Measurements from ENCODE around the gene CFAP92.
"Not testable (repeated sequence)": the region's sequence is repeated elsewhere in the genome, so short reads cannot be mapped to it uniquely, and the experiment has no call there.

CFAP92 gene

DNA sequence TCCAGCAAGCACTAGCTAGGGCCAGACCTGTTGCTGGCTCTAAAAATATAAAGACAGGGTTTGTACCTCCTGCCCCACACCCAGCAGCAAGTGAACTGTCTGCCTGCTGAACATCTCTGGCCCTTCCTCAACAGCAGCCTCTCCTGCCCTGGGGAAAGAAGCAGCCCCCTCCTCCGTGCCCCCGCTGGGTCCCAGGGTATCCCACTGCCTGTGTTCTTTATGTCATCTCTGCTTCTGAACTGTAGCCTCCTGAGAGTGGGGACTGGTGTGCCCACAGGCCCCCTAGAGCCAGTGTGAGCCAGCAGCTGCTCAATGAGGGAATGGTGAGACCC is 60.0 kb downstream of the CFAP92 start:
- Histone ChIP-seq H3K23ac (ENCODE audit: low read length) (no peak overlapping the region), H2AK5ac (ENCODE audit: low read length) (no peak overlapping the region), H3K4ac (ENCODE audit: low read depth, low read length) (no peak overlapping the region), H4K5ac (ENCODE audit: low read length) (no peak overlapping the region), H3K4me3 (ENCODE audit: low read length) (no peak overlapping the region), H2BK120ac (ENCODE audit: low read depth, low read length) (no peak overlapping the region), H3K79me1 (ENCODE audit: low read length) (no peaks in the 10 kb centered on the region), H3K18ac (ENCODE audit: low read length) (no peak overlapping the region), H3K4me2 (ENCODE audit: low read length) (no peak overlapping the region), H3K27ac (ENCODE audit: low read depth, low read length) (no peak overlapping the region), H3K27me3 (ENCODE audit: insufficient read depth, low read length, poor library complexity) (no peaks in the 10 kb centered on the region), H2BK15ac (replicated peaks; ENCODE audit: low read depth) (no peak overlapping the region), H3K79me2 (ENCODE audit: control insufficient read depth, insufficient read depth, low read length) (no peaks in the 10 kb centered on the region), H3K56ac (ENCODE audit: low read length) (no peak overlapping the region), H3K9ac (ENCODE audit: low read length) (no peak overlapping the region), H3K4me1 (ENCODE audit: control insufficient read depth, low read depth, low read length) (no peaks in the 10 kb centered on the region), H4K8ac (ENCODE audit: low read depth, low read length) (no peak overlapping the region), H3K36me3 (ENCODE audit: control insufficient read depth, insufficient read depth, low read length) (no peaks in the 10 kb centered on the region), H2BK5ac (ENCODE audit: low read length) (no peak overlapping the region)
- WGBS (ENCODE audit: extremely low coverage, insufficient coverage, low lambda C conversion rate) = no CpG with 5 or more reads among the region's 2 CpGs
- DNase-seq = no peak

DNA sequence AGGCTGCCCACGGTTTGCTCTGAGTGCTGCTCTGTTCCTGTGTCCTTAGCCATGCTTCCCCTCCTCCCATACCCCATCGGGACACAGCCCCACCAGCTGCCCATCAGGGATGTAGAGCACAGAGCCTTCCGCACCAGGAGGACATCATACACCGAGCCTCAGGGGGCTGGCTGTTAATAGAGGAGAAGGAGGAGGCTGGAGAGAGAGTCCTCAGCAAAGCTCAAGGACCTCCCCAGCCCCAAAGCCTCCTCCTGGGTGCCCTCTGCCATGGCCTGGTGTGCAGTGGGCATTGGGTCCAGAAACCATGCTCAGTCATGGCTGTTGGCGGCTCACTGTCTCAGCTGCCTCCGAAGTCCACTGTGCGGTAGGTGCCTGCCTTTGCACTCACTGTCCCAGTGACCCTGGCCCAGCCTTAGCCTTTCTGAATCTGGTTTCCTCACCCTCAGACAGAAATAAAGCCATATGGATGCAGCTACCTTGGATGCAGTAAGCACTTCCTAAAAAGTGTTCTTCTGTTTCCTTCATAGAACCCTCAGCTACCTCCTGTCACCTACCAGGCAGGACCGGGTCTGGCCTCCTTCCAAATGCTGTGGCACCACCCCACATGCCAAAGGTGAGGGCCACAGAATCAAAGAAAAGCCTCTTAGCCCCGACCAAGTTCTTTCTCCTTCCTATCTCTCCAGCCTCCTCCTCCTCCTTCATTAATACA is 60.5 kb downstream of the CFAP92 start:
- DNase-seq = no peak
- no CpG with 5 or more reads among the region's 9 CpGs for WGBS (ENCODE audit: extremely low coverage, insufficient coverage, low lambda C conversion rate)
- H3K4me3 ChIP-seq (ENCODE audit: low read length) = no peak overlapping the region

DNA sequence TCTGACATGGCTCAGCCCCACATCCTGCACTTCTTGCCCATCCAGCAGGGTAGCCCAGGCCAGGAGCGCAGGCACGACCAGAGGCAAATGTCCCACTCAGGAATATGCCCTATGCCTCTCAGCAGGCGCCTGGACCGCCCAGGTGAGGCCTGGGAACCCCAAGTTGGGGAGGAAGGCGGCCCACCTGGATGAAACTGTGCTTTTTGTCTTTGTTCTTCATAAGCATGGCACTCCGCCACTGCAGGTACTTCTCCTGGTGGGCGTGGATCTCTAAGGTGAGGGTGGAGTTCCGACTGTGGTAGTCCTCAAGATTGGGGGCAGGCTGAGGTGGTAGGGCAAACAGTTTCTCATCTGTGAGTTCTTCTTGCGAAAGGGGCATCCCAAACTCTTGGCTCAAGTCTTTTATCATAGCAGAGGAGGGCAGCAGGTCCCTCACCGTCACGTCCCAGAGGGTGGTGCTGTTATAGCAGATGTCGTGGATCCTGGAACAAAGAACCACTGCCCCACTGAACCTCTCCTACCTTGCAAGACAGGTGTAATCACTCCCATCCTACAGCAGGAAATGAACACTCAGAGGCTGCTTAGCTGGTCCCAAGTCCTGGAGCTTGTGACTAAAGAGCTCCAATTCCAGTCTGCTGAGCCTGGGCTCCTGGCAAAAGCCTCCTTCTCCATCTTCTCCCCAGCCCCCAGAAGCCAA is 61.2 kb downstream of the CFAP92 start:
- H2BK5ac ChIP-seq (ENCODE audit: low read length) = no peak overlapping the region
- H2BK120ac ChIP-seq (ENCODE audit: low read depth, low read length) = no peak overlapping the region
- no peak overlapping the region for H3K18ac ChIP-seq (ENCODE audit: low read length)
- no peaks in the 10 kb centered on the region for H3K79me2 ChIP-seq (ENCODE audit: control insufficient read depth, insufficient read depth, low read length)
- no peak overlapping the region for H3K4me3 ChIP-seq (ENCODE audit: low read length)
- H2AK5ac ChIP-seq (ENCODE audit: low read length) = no peak overlapping the region
- no peak overlapping the region for H4K5ac ChIP-seq (ENCODE audit: low read length)
- no peak overlapping the region for H3K4me2 ChIP-seq (ENCODE audit: low read length)
- no peak overlapping the region for H4K8ac ChIP-seq (ENCODE audit: low read depth, low read length)
- H3K23ac ChIP-seq (ENCODE audit: low read length) = no peak overlapping the region
- H3K56ac ChIP-seq (ENCODE audit: low read length) = no peak overlapping the region
- no CpG with 5 or more reads among the region's 12 CpGs for WGBS (ENCODE audit: extremely low coverage, insufficient coverage, low lambda C conversion rate)
- no peaks in the 10 kb centered on the region for H3K79me1 ChIP-seq (ENCODE audit: low read length)
- H3K36me3 ChIP-seq (ENCODE audit: control insufficient read depth, insufficient read depth, low read length) = no peaks in the 10 kb centered on the region
- H3K9ac ChIP-seq (ENCODE audit: low read length) = no peak overlapping the region
- H3K4ac ChIP-seq (ENCODE audit: low read depth, low read length) = no peak overlapping the region
- H2BK15ac ChIP-seq (replicated peaks; ENCODE audit: low read depth) = no peak overlapping the region
- H3K27ac ChIP-seq (ENCODE audit: low read depth, low read length) = no peak overlapping the region
- no peak for DNase-seq
- H3K4me1 ChIP-seq (ENCODE audit: control insufficient read depth, low read depth, low read length) = no peaks in the 10 kb centered on the region
- H3K27me3 ChIP-seq (ENCODE audit: insufficient read depth, low read length, poor library complexity) = no peaks in the 10 kb centered on the region

More for the DNA sequence above, 60.5 kb downstream of the CFAP92 start:
- Histone ChIP-seq H3K9ac (ENCODE audit: low read length) (no peak overlapping the region), H2BK120ac (ENCODE audit: low read depth, low read length) (no peak overlapping the region), H3K79me2 (ENCODE audit: control insufficient read depth, insufficient read depth, low read length) (no peaks in the 10 kb centered on the region), H3K27me3 (ENCODE audit: insufficient read depth, low read length, poor library complexity) (no peaks in the 10 kb centered on the region), H3K23ac (ENCODE audit: low read length) (no peak overlapping the region), H3K56ac (ENCODE audit: low read length) (no peak overlapping the region), H2BK5ac (ENCODE audit: low read length) (no peak overlapping the region), H2BK15ac (replicated peaks; ENCODE audit: low read depth) (no peak overlapping the region), H3K4me1 (ENCODE audit: control insufficient read depth, low read depth, low read length) (no peaks in the 10 kb centered on the region), H3K4ac (ENCODE audit: low read depth, low read length) (no peak overlapping the region), H3K4me2 (ENCODE audit: low read length) (no peak overlapping the region), H4K8ac (ENCODE audit: low read depth, low read length) (no peak overlapping the region), H3K27ac (ENCODE audit: low read depth, low read length) (no peak overlapping the region), H2AK5ac (ENCODE audit: low read length) (no peak overlapping the region), H3K18ac (ENCODE audit: low read length) (no peak overlapping the region), H3K79me1 (ENCODE audit: low read length) (no peaks in the 10 kb centered on the region), H4K5ac (ENCODE audit: low read length) (no peak overlapping the region), H3K36me3 (ENCODE audit: control insufficient read depth, insufficient read depth, low read length) (no peaks in the 10 kb centered on the region)

DNA sequence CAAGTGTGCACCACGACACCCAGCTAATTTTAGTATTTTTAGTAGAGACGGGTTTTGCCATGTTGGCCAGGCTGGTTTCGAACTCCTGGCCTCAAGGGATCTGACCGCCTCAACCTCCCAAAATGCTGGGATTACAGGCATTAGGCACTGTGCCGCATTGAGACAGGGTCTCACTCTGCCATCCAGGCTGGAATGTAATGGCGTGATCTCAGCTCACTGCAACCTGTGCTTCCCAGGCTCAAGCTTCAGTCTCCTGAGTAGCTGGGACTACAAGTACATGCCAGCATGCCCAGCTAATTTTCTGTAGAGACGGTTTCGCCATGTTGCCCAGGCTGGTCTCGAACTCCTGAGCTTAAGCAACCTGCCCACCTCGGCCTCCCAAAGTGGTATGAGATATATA is 62.8 kb downstream of the CFAP92 start:
- no CpG with 5 or more reads among the region's 10 CpGs for WGBS (ENCODE audit: extremely low coverage, insufficient coverage, low lambda C conversion rate)
- H3K18ac ChIP-seq (ENCODE audit: low read length) = no peak overlapping the region
- no peak overlapping the region for H2BK5ac ChIP-seq (ENCODE audit: low read length)
- H3K4ac ChIP-seq (ENCODE audit: low read depth, low read length) = no peak overlapping the region
- DNase-seq = no peak
- H3K23ac ChIP-seq (ENCODE audit: low read length) = no peak overlapping the region
- no peaks in the 10 kb centered on the region for H3K4me1 ChIP-seq (ENCODE audit: control insufficient read depth, low read depth, low read length)
- H3K36me3 ChIP-seq (ENCODE audit: control insufficient read depth, insufficient read depth, low read length) = no peaks in the 10 kb centered on the region
- no peak overlapping the region for H3K9ac ChIP-seq (ENCODE audit: low read length)
- no peaks in the 10 kb centered on the region for H3K79me1 ChIP-seq (ENCODE audit: low read length)
- no peak overlapping the region for H2BK120ac ChIP-seq (ENCODE audit: low read depth, low read length)
- H3K56ac ChIP-seq (ENCODE audit: low read length) = no peak overlapping the region
- H3K4me3 ChIP-seq (ENCODE audit: low read length) = no peak overlapping the region
- no peak overlapping the region for H3K4me2 ChIP-seq (ENCODE audit: low read length)
- no peak overlapping the region for H2AK5ac ChIP-seq (ENCODE audit: low read length)
- H3K27me3 ChIP-seq (ENCODE audit: insufficient read depth, low read length, poor library complexity) = no peaks in the 10 kb centered on the region
- no peak overlapping the region for H4K5ac ChIP-seq (ENCODE audit: low read length)
- H3K27ac ChIP-seq (ENCODE audit: low read depth, low read length) = no peak overlapping the region
- no peak overlapping the region for H4K8ac ChIP-seq (ENCODE audit: low read depth, low read length)
- H3K79me2 ChIP-seq (ENCODE audit: control insufficient read depth, insufficient read depth, low read length) = no peaks in the 10 kb centered on the region
- no peak overlapping the region for H2BK15ac ChIP-seq (replicated peaks; ENCODE audit: low read depth)

DNA sequence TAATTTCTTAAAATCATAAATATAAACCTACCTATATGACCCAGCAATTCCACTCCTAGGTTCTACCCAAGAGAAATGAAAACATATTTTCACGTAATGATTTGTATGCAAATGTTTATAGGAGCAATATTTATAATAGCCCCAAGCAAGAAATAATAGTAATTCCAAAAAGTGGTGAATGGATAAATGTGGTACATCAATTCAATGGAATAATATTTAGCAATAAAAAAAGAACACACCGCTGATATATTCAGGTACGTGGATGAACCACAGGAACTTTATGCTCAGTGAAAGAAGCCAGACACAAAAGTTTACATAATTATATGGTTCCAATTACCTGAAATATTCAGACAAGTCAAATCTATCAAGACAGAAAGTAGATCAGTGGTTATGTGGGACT is 64.5 kb downstream of the CFAP92 start:
- Histone ChIP-seq H3K18ac (ENCODE audit: low read length) (no peak overlapping the region), H2BK15ac (replicated peaks; ENCODE audit: low read depth) (no peak overlapping the region), H3K4me2 (ENCODE audit: low read length) (no peak overlapping the region), H3K56ac (ENCODE audit: low read length) (no peak overlapping the region), H3K27ac (ENCODE audit: low read depth, low read length) (no peak overlapping the region), H3K79me1 (ENCODE audit: low read length) (no peaks in the 10 kb centered on the region), H3K4me3 (ENCODE audit: low read length) (no peak overlapping the region), H3K4ac (ENCODE audit: low read depth, low read length) (no peak overlapping the region), H2AK5ac (ENCODE audit: low read length) (no peak overlapping the region), H4K5ac (ENCODE audit: low read length) (no peak overlapping the region), H4K8ac (ENCODE audit: low read depth, low read length) (no peak overlapping the region), H3K79me2 (ENCODE audit: control insufficient read depth, insufficient read depth, low read length) (no peaks in the 10 kb centered on the region), H3K36me3 (ENCODE audit: control insufficient read depth, insufficient read depth, low read length) (no peaks in the 10 kb centered on the region), H3K9ac (ENCODE audit: low read length) (no peak overlapping the region), H3K4me1 (ENCODE audit: control insufficient read depth, low read depth, low read length) (no peaks in the 10 kb centered on the region), H2BK120ac (ENCODE audit: low read depth, low read length) (no peak overlapping the region), H3K23ac (ENCODE audit: low read length) (no peak overlapping the region), H2BK5ac (ENCODE audit: low read length) (no peak overlapping the region), H3K27me3 (ENCODE audit: insufficient read depth, low read length, poor library complexity) (no peaks in the 10 kb centered on the region)
- WGBS (ENCODE audit: extremely low coverage, insufficient coverage, low lambda C conversion rate) = no CpG with 5 or more reads among the region's 3 CpGs
- no peak for DNase-seq

DNA sequence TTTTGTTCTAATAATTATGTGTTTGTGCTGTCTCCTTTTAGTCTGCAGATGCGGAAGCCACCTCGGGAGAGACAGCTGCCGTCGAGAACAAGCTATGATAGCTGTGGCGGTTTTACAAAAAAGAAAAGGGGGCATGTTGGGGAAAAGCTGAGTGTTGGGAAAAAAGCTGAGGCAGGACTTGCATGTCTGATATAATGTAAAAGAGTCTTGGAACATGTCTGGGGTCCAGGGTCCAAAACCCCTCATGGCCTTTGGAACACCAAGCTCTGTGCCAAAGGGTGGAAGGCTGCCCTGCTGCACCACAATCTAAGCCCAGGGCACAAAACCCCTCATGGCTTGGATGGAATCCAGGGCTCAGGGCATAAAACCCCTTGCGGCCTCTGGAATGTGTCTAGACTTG is 69.9 kb downstream of the CFAP92 start:
- WGBS (ENCODE audit: extremely low coverage, insufficient coverage, low lambda C conversion rate) = no CpG with 5 or more reads among the region's 6 CpGs
- not testable (repeated sequence) for H3K79me1 ChIP-seq (ENCODE audit: low read length); H2BK15ac ChIP-seq (replicated peaks; ENCODE audit: low read depth); H2BK5ac ChIP-seq (ENCODE audit: low read length); H2BK120ac ChIP-seq (ENCODE audit: low read depth, low read length); H3K27ac ChIP-seq (ENCODE audit: low read depth, low read length); H3K9ac ChIP-seq (ENCODE audit: low read length); H3K79me2 ChIP-seq (ENCODE audit: control insufficient read depth, insufficient read depth, low read length); H4K8ac ChIP-seq (ENCODE audit: low read depth, low read length); H3K4me2 ChIP-seq (ENCODE audit: low read length); H3K18ac ChIP-seq (ENCODE audit: low read length); DNase-seq; H4K5ac ChIP-seq (ENCODE audit: low read length); H3K4me1 ChIP-seq (ENCODE audit: control insufficient read depth, low read depth, low read length); H3K23ac ChIP-seq (ENCODE audit: low read length); H3K56ac ChIP-seq (ENCODE audit: low read length); H3K27me3 ChIP-seq (ENCODE audit: insufficient read depth, low read length, poor library complexity); H3K4ac ChIP-seq (ENCODE audit: low read depth, low read length); H2AK5ac ChIP-seq (ENCODE audit: low read length); H3K36me3 ChIP-seq (ENCODE audit: control insufficient read depth, insufficient read depth, low read length); H3K4me3 ChIP-seq (ENCODE audit: low read length)
